GM19035 (cell line): ENCODE measurements around the gene FRS2.
"Not testable (repeated sequence)": the region's sequence is repeated elsewhere in the genome, so short reads cannot be mapped to it uniquely, and the experiment has no call there.

Experiments
- ATAC-seq: cut with Tn5 transposase; IDR thresholded peaks from one replicate; pipeline ENCODE4 v1.9.1; 2021; ENCODE audit not compliant: unreplicated experiment

Gene FRS2

GRCh38 chr12:69470189-69471075 lies at the start of gene FRS2:
Gene FRS2 (plus strand): TSS chr12:69470388. CDS start chr12:69569031, 98,643 bp downstream.
- ATAC-seq, result peak; percentile 97

GRCh38 chr12:69421548-69421947 lies 48.6 kb upstream of the FRS2 start:
- ATAC-seq, result no peak

GRCh38 chr12:69423037-69423905 lies 46.9 kb upstream of the FRS2 start:
- ATAC-seq, result no peak

- no peak for ATAC-seq
Observed at GRCh38 chr12:69425417-69425816, 44.8 kb upstream of the FRS2 start.

- ATAC-seq, result no peak
Observed at GRCh38 chr12:69428351-69429073, 41.7 kb upstream of the FRS2 start.

GRCh38 chr12:69430942-69431590 lies 39.1 kb upstream of the FRS2 start:
- no peak for ATAC-seq

- ATAC-seq, result no peak
Observed at GRCh38 chr12:69431591-69432222, 38.5 kb upstream of the FRS2 start.

GRCh38 chr12:69433653-69434052 lies 36.5 kb upstream of the FRS2 start:
- no peak for ATAC-seq

GRCh38 chr12:69435644-69436043 lies 34.5 kb upstream of the FRS2 start:
- ATAC-seq, result no peak

GRCh38 chr12:69437073-69437472 lies 33.1 kb upstream of the FRS2 start:
- ATAC-seq, result no peak

- ATAC-seq, result no peak
Observed at GRCh38 chr12:69438539-69438938, 31.6 kb upstream of the FRS2 start.

GRCh38 chr12:69440016-69440415 lies 30.2 kb upstream of the FRS2 start:
- no peak for ATAC-seq

GRCh38 chr12:69440886-69441285 lies 29.3 kb upstream of the FRS2 start:
- no peak for ATAC-seq

- no peak for ATAC-seq
Observed at GRCh38 chr12:69442894-69443293, 27.3 kb upstream of the FRS2 start.

GRCh38 chr12:69443916-69444315 lies 26.3 kb upstream of the FRS2 start:
- no peak for ATAC-seq

GRCh38 chr12:69447892-69448291 lies 22.3 kb upstream of the FRS2 start:
- no peak for ATAC-seq

- not testable (repeated sequence) for ATAC-seq
Observed at GRCh38 chr12:69452598-69453132, 17.5 kb upstream of the FRS2 start.

GRCh38 chr12:69456239-69456638 lies 13.9 kb upstream of the FRS2 start:
- ATAC-seq, result no peak

- ATAC-seq, result no peak
Observed at GRCh38 chr12:69457433-69457832, 12.8 kb upstream of the FRS2 start.

- ATAC-seq, result no peak
Observed at GRCh38 chr12:69459477-69459876, 10.7 kb upstream of the FRS2 start.
